IMR-90 (cell line): Measurements from ENCODE around the gene ALDH5A1. TPM values are rescaled to one million over a fixed set of nuclear protein-coding genes. Genes with fewer than 3 reads are reported as not detected.

ENCODE experiments used
- ATAC-seq: fragments of 200-7000 bp; cut with Tn5 transposase; 2 replicates; pipeline ENCODE4 v1.9.1; 2020; ENCODE audit warnings: low read depth, mild to moderate bottlenecking, moderate library complexity
- Bru-seq: library from RNA; stranded (reverse); fragments of 400-500 nt; gene quantifications from one replicate; lab custom pipeline; 2021; lab: Mats Ljungman, UMichigan
- BruChase-seq, 2 experiments: library from RNA; stranded (reverse); fragments of 400-500 nt; gene quantifications; one replicate each; lab custom pipeline; 2021; lab: Mats Ljungman, UMichigan
- BruUV-seq: library from RNA; stranded (reverse); fragments of 400-500 nt; replicated peaks from 2 replicates; lab custom pipeline; 2021; lab: Mats Ljungman, UMichigan
- CTCF ChIA-PET: fragments of 300-600 bp; formaldehyde crosslinking; extraction: SDS; loops from one replicate; lab custom pipeline; 2021; ENCODE audit warnings: antibody characterized with exemption; lab: Yijun Ruan, JAX
- POLR2A ChIA-PET: fragments of 300-600 bp; sonication (Branson Sonifier 250); formaldehyde crosslinking; loops from one replicate; lab custom pipeline; 2022; ENCODE audit warnings: antibody characterized with exemption; ENCODE audit not compliant: unreplicated experiment; lab: Charles Lee
- DNase-seq: peaks from one replicate; pipeline ENCODE4 v3.0.0; 2013
- H2AFZ ChIP-seq: replicated peaks from 2 replicates; pipeline ENCODE3; 2013; ENCODE audit warnings: low read length, mild to moderate bottlenecking; ENCODE audit not compliant: poor library complexity
- H2AK5ac ChIP-seq: 2 replicates; pipeline ENCODE4 v1.6.1; 2013; ENCODE audit warnings: low read depth, low read length, inconsistent platforms
- H2AK9ac ChIP-seq: replicated peaks from 2 replicates; pipeline ENCODE3; 2013; ENCODE audit warnings: mild to moderate bottlenecking, low read depth, low read length, moderate library complexity; ENCODE audit not compliant: poor library complexity
- H2BK120ac ChIP-seq: 2 replicates; pipeline ENCODE4 v1.6.1; 2013; ENCODE audit warnings: low read depth, low read length, inconsistent platforms
- H2BK15ac ChIP-seq: 3 replicates; pipeline ENCODE4 v1.6.1; 2013; ENCODE audit warnings: low read depth, low read length, inconsistent platforms
- H2BK20ac ChIP-seq: 2 replicates; pipeline ENCODE4 v1.6.1; 2013; ENCODE audit warnings: low read depth, mild to moderate bottlenecking, inconsistent platforms, low read length, moderate library complexity
- H2BK5ac ChIP-seq: 2 replicates; pipeline ENCODE4 v1.6.1; 2013; ENCODE audit warnings: mild to moderate bottlenecking, low read depth, low read length, inconsistent platforms; ENCODE audit not compliant: poor library complexity, severe bottlenecking
- H3K14ac ChIP-seq: replicated peaks from 2 replicates; pipeline ENCODE4 v1.6.1; 2013; ENCODE audit warnings: low read depth, low read length, inconsistent platforms
- H3K18ac ChIP-seq: 2 replicates; pipeline ENCODE4 v1.6.1; 2013; ENCODE audit warnings: low read depth, low read length, control low read depth
- H3K23ac ChIP-seq: 2 replicates; pipeline ENCODE4 v1.6.1; 2013; ENCODE audit warnings: low read depth, low read length, inconsistent platforms
- H3K27ac ChIP-seq: 2 replicates; pipeline ENCODE4 v1.5.1; 2013; ENCODE audit warnings: mild to moderate bottlenecking, control low read depth, low read length; ENCODE audit not compliant: insufficient read depth
- H3K27me3 ChIP-seq: 2 replicates; pipeline ENCODE4 v1.6.1; 2013; ENCODE audit warnings: low read length; ENCODE audit not compliant: control insufficient read depth, insufficient read depth
- H3K36me3 ChIP-seq: 2 replicates; pipeline ENCODE4 v1.6.1; 2013; ENCODE audit warnings: low read length, mixed read lengths; ENCODE audit not compliant: control insufficient read depth, insufficient read depth
- H3K4ac ChIP-seq: 2 replicates; pipeline ENCODE4 v1.6.1; 2013; ENCODE audit warnings: low read depth, low read length, inconsistent platforms
- H3K4me1 ChIP-seq: 2 replicates; pipeline ENCODE4 v1.6.1; 2013; ENCODE audit warnings: low read length, mixed read lengths; ENCODE audit not compliant: control insufficient read depth, insufficient read depth
- H3K4me2 ChIP-seq: 2 replicates; pipeline ENCODE4 v1.6.1; 2013; ENCODE audit warnings: low read depth, mild to moderate bottlenecking, control low read depth, low read length, moderate library complexity
- H3K4me3 ChIP-seq: 2 replicates; pipeline ENCODE4 v1.5.1; 2013; ENCODE audit warnings: low read depth, mild to moderate bottlenecking, control low read depth, low read length, moderate library complexity; ENCODE audit not compliant: insufficient read depth
- H3K56ac ChIP-seq: 2 replicates; pipeline ENCODE4 v1.6.1; 2013; ENCODE audit warnings: low read length, inconsistent platforms; ENCODE audit not compliant: insufficient read depth; ENCODE audit errors: extremely low read depth
- H3K79me1 ChIP-seq, 2 experiments: 2 replicates each; pipeline ENCODE4 v1.6.1; 2013; ENCODE audit warnings: low read length in 2 of 2, inconsistent platforms in 1 of 2, low read depth in 1 of 2
- H3K9ac ChIP-seq: 2 replicates; pipeline ENCODE4 v1.6.1; 2013; ENCODE audit warnings: low read depth, low read length, control low read depth
- H3K9me1 ChIP-seq: 2 replicates; pipeline ENCODE4 v1.6.1; 2013; ENCODE audit warnings: low read length, inconsistent platforms; ENCODE audit not compliant: insufficient read depth
- H3K9me3 ChIP-seq: 2 replicates; pipeline ENCODE4 v1.6.1; 2013; ENCODE audit warnings: low read length; ENCODE audit not compliant: control insufficient read depth, insufficient read depth
- H4K20me1 ChIP-seq: 2 replicates; pipeline ENCODE4 v1.6.1; 2013; ENCODE audit warnings: low read length, inconsistent platforms; ENCODE audit not compliant: insufficient read depth
- H4K5ac ChIP-seq: 2 replicates; pipeline ENCODE4 v1.6.1; 2013; ENCODE audit warnings: mild to moderate bottlenecking, low read depth, low read length, control low read depth
- H4K8ac ChIP-seq, 2 experiments: 2 replicates each; pipeline ENCODE4 v1.6.1; 2013; ENCODE audit warnings: low read depth in 2 of 2, low read length in 2 of 2, control low read depth in 1 of 2, inconsistent platforms in 1 of 2
- H4K91ac ChIP-seq: 2 replicates; pipeline ENCODE4 v1.6.1; 2013; ENCODE audit warnings: low read depth, low read length, inconsistent platforms; ENCODE audit not compliant: insufficient read depth
- CHD1 ChIP-seq: IDR thresholded peaks from 2 replicates; pipeline ENCODE4 v1.6.1; 2012; ENCODE audit warnings: low read depth, low read length, improper control_type of control experiment
- CTCF ChIP-seq: conservative IDR thresholded peaks from 2 replicates; pipeline ENCODE4 v1.5.1; 2012; ENCODE audit warnings: mild to moderate bottlenecking, low read depth, low read length, improper control_type of control experiment
- MAZ ChIP-seq: IDR thresholded peaks from 2 replicates; pipeline ENCODE4 v1.6.1; 2012; ENCODE audit warnings: low read depth, mild to moderate bottlenecking, low read length, improper control_type of control experiment, moderate library complexity, borderline replicate concordance
- NFE2L2 ChIP-seq: fragments of 150-350 bp; IDR thresholded peaks from 2 replicates; pipeline ENCODE4 v1.6.1; 2016; ENCODE audit warnings: low read depth, mild to moderate bottlenecking, low read length
- RFX5 ChIP-seq: IDR thresholded peaks from 2 replicates; pipeline ENCODE4 v1.8.0; 2012; ENCODE audit warnings: low read depth, mild to moderate bottlenecking, low read length, moderate library complexity
- USF2 ChIP-seq: fragments of 150-350 bp; IDR thresholded peaks from 2 replicates; pipeline ENCODE4 v1.6.1; 2017; ENCODE audit warnings: mild to moderate bottlenecking, antibody characterized with exemption, low read length, low read depth
- WGBS, 2 experiments: methylation state at CpG; one replicate each; pipeline versions ENCODE4 v1.1.5 to v1.1.7; 2013; ENCODE audit warnings: missing lambda C conversion rate in 2 of 2; ENCODE audit not compliant: insufficient read length in 1 of 2; ENCODE audit errors: extremely low coverage in 2 of 2; 5-methylcytosine and 5-hydroxymethylcytosine counted together
- dilution Hi-C: fragments of 300-500 bp; cut with HindIII; formaldehyde crosslinking; loops from one replicate; pipeline ENCODE4 v1.14.3; 2018; ENCODE audit warnings: low sequenced_read_pairs; ENCODE audit not compliant: unreplicated experiment
- in situ Hi-C: fragments of 300-500 bp; cut with MboI; formaldehyde crosslinking; loops from 3 replicates; pipeline ENCODE4 v1.14.3; 2019; ENCODE audit warnings: low sequenced_read_pairs, inconsistent platforms, mixed read lengths
- intact Hi-C: fragments of 100-400 bp; cut with micrococcal nuclease; formaldehyde crosslinking; loops from 2 replicates; pipeline ENCODE4 v1.10.0; 2022
- long read RNA-seq: library from polyadenylated mRNA; unstranded; transcript quantifications from one replicate; pipeline ENCODE4 v2.0.0, GENCODE V29; 2021; ENCODE audit not compliant: unreplicated experiment
- polyA plus RNA-seq, 3 experiments: library from polyadenylated mRNA; depleted of rRNA; stranded (reverse); fragments of >200 nt; gene quantifications; 2 replicates each; pipeline ENCODE4 v1.2.3, GENCODE V29; 2012; ENCODE audit warnings: low replicate concordance in 1 of 3
- total RNA-seq: library from RNA; depleted of rRNA; stranded (reverse); fragments of >200 nt; gene quantifications from 2 replicates; pipeline ENCODE4 v1.2.3, GENCODE V29; 2012; rRNA removed

ALDH5A1 gene
- total RNA-seq (0.28 and 0.36 TPM in 2 replicates), polyA plus RNA-seq (2012; rRNA removed) (0.46 and 0.48 TPM in 2 replicates), Bru-seq, nascent RNA (percentile 32 among the genes with signal in this experiment), BruChase-seq, experiment 1, labeled RNA remaining after a 6-hour chase (percentile 33 among the genes with signal in this experiment), BruChase-seq, experiment 2, labeled RNA remaining after a 2-hour chase (percentile 33 among the genes with signal in this experiment)
- 0.13 and 0.26 TPM in 2 replicates for polyA plus RNA-seq (2012; cell fraction: cytosol; rRNA removed)
- 0.25 and 0.45 TPM in 2 replicates for polyA plus RNA-seq (2012; cell fraction: nucleus; rRNA removed; ENCODE audit: low replicate concordance)
- long read RNA-seq, full-length matches to known transcripts: 1 of 2 reads
- long read RNA-seq, partial matches to known transcripts: 0 of 2 reads
- long read RNA-seq, other reads (novel, unspliced or antisense): 1 of 2 reads

- DNase-seq (peak; percentile 38), ATAC-seq (peak; percentile 93)
- ChIA-PET CTCF (interaction anchor here (0.8 kb wide), 1 partner anchor 9 kb away, joined by 3 read pairs; no protein-coding TSS in a partner anchor), POLR2A (no interaction called here)
- no peak within 1 kb of the TSS for H4K91ac ChIP-seq
- no peak within 1 kb of the TSS; the same call in 1 of the 2 replicates for H3K27ac ChIP-seq
- H3K9me1 ChIP-seq: no peaks in the 10 kb centered on the region
- H2AK5ac ChIP-seq: no peak within 1 kb of the TSS
- H3K23ac ChIP-seq: no peak within 1 kb of the TSS; the same call in 1 of the 2 replicates
- no peaks in the 10 kb centered on the region for H3K36me3 ChIP-seq
- no peaks in the 10 kb centered on the region for H3K9me3 ChIP-seq
- no TSS peak for BruUV-seq
- H4K20me1 ChIP-seq: no peaks in the 10 kb centered on the region
- H3K27me3 ChIP-seq: peaks cover 12% of the 10 kb centered on the region
- H4K5ac ChIP-seq: no peak within 1 kb of the TSS
- peak within 1 kb of the TSS; percentile 85 for H3K4me2 ChIP-seq
- no peak within 1 kb of the TSS for H3K4ac ChIP-seq
- TF ChIP-seq CTCF: 0 out of 2 replicates have a peak, but pooled peaks have one; percentile 8
- TF ChIP-seq RFX5: no peak
- TF ChIP-seq MAZ: no peak
- TF ChIP-seq CHD1: no peak
- no peak for TF ChIP-seq NFE2L2
- TF ChIP-seq USF2: no peak
- H3K56ac ChIP-seq: no peak within 1 kb of the TSS
- H3K14ac ChIP-seq: no peak within 1 kb of the TSS
- no peak within 1 kb of the TSS for H2BK15ac ChIP-seq
- dilution Hi-C loops (no loop called here), in situ Hi-C loops (no loop called here), intact Hi-C loops (no loop called here)
- peak within 1 kb of the TSS; percentile 4; the same call in 1 of the 2 replicates for H3K9ac ChIP-seq
- no peak within 1 kb of the TSS for H2BK5ac ChIP-seq
- no peaks in the 10 kb centered on the region for H3K79me1 ChIP-seq
- peak within 1 kb of the TSS; percentile 81 for H3K4me3 ChIP-seq
- no peak within 1 kb of the TSS for H2BK120ac ChIP-seq
- WGBS, 2 experiments: 2% methylated on average over 36 of the region's 93 CpGs; no CpG with 5 or more reads in 1 of the 2 experiments
- H2AK9ac ChIP-seq: peak within 1 kb of the TSS; percentile 44
- no peak within 1 kb of the TSS for H3K18ac ChIP-seq
- H3K4me1 ChIP-seq: peaks cover 5% of the 10 kb centered on the region
- H2AFZ ChIP-seq: peak within 1 kb of the TSS; percentile 95
- no peak within 1 kb of the TSS for H4K8ac ChIP-seq
- H2BK20ac ChIP-seq: no peak within 1 kb of the TSS
Measured at GRCh38 chr6:24494821-24495795, at the start of gene ALDH5A1. TSS of gene ALDH5A1 (plus strand) at chr6:24494969. CDS start at chr6:24494997, 28 bp downstream.
